Umbilical cord (tissue), 2 donors: Measurements from ENCODE around the gene LONP1. TPM values are rescaled to one million over a fixed set of nuclear protein-coding genes. Genes with fewer than 3 reads are reported as not detected.
"Not testable (repeated sequence)": the region's sequence is repeated elsewhere in the genome, so short reads cannot be mapped to it uniquely, and the experiment has no call there.

Source experiments
- DNase-seq: peaks from one replicate; pipeline ENCODE4 v3.0.0-alpha.2; 2015; ENCODE audit warnings: low spot score
- total RNA-seq: library from RNA; depleted of rRNA; stranded (reverse); fragments of >200 nt; gene quantifications from one replicate; pipeline ENCODE4 v1.2.3, GENCODE V29; 2014; ENCODE audit warnings: low replicate concordance; ENCODE audit not compliant: insufficient read depth

LONP1 gene, protein sequence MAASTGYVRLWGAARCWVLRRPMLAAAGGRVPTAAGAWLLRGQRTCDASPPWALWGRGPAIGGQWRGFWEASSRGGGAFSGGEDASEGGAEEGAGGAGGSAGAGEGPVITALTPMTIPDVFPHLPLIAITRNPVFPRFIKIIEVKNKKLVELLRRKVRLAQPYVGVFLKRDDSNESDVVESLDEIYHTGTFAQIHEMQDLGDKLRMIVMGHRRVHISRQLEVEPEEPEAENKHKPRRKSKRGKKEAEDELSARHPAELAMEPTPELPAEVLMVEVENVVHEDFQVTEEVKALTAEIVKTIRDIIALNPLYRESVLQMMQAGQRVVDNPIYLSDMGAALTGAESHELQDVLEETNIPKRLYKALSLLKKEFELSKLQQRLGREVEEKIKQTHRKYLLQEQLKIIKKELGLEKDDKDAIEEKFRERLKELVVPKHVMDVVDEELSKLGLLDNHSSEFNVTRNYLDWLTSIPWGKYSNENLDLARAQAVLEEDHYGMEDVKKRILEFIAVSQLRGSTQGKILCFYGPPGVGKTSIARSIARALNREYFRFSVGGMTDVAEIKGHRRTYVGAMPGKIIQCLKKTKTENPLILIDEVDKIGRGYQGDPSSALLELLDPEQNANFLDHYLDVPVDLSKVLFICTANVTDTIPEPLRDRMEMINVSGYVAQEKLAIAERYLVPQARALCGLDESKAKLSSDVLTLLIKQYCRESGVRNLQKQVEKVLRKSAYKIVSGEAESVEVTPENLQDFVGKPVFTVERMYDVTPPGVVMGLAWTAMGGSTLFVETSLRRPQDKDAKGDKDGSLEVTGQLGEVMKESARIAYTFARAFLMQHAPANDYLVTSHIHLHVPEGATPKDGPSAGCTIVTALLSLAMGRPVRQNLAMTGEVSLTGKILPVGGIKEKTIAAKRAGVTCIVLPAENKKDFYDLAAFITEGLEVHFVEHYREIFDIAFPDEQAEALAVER
- total RNA-seq, result 32.5 TPM

DNA sequence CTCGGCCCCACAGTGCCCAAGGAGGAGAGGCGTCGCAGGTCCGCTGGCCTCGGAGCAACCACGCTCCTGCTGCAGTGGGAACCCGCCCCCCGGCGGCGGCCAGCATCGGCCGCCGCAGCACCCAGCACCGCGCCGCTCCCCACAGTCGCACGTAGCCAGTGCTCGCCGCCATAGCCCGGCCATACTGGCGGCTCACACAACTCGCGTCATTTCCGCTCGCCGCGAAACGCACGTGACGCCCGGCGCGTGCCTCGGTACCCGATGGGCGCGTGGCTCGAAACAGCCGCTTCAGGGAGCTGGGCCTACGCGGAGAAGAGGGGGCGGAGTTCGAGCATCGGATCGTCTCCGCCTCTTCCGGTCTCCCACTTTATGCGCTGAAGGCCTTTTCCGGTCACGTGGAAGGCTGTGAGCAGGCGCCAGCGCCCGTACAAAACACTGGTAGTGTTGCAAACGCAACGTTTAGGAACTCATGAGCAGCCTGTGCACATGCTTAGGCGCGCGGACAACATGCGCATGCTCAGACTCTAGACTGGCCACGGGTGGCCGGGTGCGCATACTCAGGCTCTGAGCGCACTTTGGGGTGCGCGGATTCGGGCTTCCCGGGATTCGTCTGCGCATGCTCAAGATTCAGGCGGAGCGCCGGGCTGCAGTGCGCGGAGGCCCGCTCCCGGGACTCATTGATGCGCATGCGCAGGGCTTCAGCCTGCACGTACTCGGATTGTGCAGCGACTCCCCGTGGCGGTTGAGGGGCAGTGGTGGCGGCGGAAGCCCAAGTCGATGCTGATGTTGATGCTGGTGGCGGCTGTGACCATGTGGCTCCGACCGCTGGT lies at the start of gene LONP1, which contains the start of gene CATSPERD:
TSS of gene LONP1 (minus strand) at position 186 of the 830 bp plus-strand sequence. CDS start at position 172, 14 bp downstream.
TSS of gene CATSPERD (plus strand) at position 677 of the 830 bp plus-strand sequence. CDS start at position 778, 101 bp downstream.
- peak; percentile 100 for DNase-seq

DNA sequence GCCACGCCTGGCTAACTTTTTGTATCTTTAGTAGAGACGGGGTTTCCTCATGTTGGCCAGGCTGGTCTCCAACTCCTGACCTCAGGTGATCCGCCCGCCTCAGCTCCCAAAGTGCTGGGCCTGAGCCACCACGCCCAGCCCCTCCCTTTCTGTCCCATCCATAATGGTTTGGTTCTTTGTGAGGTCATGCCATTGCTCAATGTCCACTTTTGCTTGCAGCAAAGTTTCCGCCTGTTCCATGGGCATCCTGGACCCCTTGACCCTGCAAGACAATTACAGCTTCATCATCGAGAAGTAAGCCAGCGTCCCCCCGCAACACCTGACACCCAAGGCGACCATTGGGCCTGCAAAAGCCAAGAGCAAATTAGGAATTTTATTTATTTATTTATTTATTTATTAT lies 48.0 kb upstream of the LONP1 start:
- no peak for DNase-seq

DNA sequence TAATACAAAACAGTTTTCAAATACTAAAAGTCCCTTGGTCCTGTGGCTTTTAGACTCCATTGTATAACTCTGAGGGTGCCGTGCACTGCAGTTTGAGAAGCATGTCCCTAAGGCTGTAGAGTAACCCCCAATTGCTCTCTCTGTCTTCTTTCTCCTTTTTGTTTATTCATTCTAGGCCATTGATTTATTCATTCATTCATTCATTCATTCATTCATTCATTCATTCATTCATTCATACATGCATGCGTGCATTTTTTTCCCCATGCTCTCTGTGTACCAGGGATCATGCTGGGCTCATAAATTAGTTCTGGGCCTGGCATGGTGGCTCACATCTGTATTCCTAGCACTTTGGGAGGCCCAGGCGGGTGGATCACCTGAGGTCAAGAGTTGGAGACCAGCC lies 45.3 kb upstream of the LONP1 start:
- no peak for DNase-seq

DNA sequence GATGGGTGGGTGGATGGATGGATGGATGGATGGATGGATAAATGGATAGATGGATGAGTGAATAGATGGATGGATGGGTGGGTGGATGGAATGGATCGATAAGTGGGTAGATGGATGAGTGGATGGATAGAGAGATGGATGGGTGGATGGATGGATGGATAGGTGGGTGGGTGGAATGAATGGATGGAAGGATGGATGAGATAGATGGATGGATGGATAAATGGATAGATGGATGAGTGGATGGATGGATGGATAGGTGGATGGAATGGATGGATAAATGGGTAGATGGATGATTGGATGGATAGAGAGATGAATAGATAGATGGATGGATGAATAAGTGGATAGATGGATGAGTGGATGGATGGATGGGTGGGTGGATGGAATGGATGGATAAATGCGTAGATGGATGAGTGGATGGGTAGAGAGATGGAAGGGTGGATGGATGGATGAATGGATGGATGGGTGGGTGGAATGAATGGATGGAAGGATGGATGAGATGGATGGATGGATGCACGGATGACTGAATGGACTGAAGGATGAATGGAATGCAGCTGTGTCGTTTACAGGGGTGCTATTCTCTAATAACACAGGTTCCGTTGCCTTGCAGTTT lies 42.8 kb upstream of the LONP1 start:
- DNase-seq, result no peak

DNA sequence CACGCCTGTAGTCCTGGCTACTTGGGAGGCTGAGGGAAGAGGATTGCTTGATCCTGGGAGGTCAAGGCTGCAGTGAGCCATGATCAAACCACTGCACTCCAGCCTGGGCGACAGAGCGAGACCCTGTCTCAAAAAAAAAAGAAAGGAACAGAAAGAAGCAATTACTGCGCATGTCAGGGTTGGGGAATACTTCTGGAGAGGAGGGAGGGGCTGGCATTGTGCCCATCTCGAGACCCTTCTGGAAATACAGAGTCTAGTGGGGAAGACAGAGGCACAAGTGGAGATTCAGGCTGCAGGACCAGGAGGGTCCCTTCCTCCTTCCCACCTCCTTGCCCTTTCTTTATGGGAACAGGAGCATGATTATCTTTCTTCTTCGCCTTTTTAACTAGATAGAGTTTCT lies 33.8 kb upstream of the LONP1 start:
- no peak for DNase-seq

DNA sequence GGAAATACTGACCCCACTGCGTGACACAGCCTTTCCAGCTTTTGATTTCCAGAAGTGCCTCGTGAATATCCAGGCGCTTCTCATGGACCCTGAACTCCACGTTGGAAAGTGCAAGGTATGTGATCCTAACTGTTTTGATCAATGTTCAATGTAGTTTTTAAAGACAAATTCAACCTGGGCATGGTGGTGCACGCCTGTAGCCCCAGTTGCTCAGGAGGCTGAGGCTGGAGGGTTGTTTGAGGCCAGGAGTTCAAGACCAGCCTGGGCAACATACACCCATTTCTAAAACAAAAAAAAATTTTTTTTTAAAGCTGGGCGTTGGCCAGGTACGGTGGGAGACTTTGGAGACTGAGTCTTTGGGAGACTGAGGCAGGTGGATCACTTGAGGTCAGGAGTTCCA lies 31.8 kb upstream of the LONP1 start:
- no peak for DNase-seq

DNA sequence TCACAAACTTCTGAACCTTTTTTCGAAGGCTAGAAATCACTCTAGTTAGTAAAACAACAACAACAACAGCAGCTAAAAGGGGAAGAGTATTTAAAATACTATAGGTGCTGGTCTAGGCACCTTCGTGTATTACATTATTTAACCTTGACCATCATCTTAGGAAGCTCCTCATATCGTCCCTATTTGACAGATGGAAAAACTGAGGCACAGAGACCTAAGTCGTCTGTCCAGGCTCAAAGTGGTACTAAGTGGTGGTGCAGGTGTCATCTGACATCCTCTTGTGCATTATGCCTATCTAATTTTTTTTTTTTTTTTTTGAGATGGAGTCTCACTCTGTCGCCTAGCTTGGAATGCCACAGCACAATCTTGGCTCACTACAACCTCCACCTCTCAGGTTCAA lies 29.6 kb upstream of the LONP1 start:
- DNase-seq, result no peak

DNA sequence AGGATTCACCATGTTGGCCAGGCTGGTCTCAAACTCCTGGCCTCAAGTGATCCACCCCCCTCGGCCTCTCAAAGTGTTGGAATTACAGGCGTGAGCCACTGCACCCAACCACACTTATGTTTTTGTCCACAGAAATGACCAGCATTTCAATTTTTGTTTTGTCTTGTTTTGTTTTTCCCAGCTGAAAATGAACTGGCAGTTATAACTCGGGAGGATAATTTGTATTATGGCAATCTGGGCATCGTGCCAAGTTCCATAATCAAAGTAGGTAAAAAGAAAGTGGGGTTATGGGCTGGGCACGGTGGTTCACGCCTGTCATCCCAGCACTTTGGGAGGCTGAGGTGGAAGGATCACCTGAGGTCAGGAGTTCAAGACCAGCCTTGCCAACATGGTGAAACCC lies 29.0 kb upstream of the LONP1 start:
- not testable (repeated sequence) for DNase-seq

DNA sequence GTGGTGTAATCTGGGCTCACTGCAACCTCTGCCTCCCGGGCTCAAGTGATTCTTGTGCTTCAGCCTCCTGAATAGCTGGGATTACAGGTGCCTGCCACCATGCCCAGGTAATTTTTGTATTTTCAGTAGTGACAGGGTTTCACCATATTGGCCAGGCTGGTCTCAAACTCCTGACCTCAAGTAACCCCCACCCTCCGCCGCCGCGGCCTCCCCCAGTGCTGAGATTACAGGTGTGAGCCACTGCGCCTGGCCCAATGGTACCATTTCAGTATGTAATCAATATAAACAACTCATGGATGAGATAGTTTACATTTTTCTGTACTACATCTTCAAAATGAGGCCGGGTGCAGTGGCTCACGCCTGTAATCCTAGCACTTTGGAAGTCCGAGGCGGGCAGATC lies 25.1 kb upstream of the LONP1 start:
- not testable (repeated sequence) for DNase-seq

DNA sequence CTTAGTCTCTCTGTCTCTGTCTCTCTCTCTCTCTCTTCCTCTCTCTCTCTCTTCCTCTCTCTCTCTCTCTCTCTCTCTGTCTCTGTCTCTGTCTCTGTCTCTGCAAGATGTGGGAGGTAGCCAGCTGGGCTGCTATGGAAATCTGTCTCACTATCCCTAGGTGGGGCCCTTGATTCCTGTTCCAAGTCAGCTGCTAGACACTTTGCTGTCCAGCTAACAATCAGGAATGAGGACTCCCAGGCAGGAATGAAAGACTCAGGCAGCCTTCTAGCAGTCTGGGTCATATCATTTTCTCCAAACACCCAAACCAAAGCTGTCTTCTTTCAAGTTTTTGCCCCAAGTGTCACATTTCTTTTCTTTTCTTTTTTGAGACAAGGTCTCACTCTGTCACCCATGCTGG lies 23.7 kb upstream of the LONP1 start:
- peak; percentile 10 for DNase-seq

DNA sequence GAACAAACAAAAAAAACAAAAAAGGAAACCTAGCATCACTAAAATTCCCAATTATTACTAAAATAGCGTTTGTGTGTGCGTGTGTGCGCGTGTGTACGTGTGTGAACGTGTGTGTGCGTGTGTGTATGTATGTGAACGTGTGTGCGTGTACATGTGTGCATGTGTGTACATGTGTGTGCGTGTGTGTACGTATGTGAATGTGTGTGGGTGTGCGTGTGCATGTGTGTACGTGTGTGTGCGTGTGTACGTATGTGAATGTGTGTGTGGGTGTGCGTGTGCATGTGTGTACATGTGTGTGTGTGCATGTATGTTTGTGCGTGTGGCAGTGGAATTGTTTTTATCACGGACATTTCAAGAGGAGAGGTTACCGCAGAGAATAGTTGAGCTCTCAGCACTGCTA lies 22.1 kb upstream of the LONP1 start:
- DNase-seq, result no peak

DNA sequence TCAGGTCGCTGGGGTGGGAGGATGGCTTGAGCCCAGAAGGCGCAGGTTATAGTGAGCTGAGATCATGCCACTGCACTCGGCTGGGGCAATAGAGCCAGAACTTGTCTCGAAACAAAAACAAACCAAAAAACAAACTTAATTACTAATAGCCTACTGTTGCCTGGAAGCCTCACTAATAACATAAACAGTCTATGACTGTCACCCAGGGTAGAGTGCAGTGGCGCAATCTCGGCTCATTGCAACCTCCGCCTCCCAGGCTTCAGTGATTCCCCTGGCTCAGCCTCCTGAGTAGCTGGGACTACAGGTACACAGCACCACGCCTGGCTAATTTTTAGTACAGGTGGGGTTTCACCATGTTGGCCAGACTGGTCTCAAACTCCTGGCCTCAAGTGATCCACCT lies 18.5 kb upstream of the LONP1 start:
- no peak for DNase-seq

DNA sequence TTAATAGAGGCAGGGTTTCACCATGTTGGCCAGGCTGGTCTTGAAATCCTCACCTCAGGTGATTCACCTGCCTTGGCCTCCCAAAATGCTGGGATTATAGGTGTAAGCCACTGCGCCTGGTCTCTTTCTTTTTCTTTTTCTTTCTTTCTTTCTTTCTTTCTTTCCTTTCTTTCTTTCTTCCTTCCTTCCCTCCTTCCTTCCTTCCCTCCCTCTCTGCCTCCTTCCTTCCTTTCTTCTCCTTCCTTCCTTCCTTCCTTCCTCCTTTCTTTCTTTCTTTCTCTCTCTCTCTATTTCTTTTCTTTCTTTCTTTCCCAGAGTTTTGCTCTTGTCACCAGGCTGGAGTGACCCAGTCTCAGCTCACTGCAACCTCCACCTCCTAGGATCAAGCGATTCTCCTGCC lies 13.2 kb upstream of the LONP1 start:
- DNase-seq, result not testable (repeated sequence)

DNA sequence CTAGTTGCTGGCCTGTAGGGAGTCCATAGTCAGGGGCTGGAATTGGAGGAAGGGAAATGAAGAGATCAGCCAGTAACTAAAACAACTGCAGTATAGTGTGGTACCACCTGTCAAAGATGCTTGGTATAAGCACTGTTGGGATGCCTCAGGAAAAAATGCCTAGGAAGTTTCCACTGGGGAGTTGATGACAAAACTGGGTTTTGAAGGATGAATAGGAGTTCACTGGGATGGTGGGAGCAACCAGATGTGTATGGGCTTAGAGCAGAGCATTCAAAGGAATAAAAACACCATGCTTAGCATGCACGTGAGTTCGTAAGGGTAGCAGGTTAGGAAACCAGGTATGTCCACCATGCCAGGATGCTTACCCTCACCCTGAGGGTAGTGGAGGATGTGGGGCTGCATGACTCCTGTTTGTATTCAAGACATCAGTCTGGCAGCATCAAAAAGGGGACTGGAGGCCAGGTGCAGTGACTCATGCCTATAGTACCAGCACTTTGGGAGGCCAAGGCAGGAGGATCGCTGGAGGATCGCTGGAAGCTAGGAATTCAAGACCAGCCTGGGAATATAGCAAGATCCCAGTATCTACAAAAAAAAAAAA lies 7.6 kb upstream of the LONP1 start:
- DNase-seq, result no peak

DNA sequence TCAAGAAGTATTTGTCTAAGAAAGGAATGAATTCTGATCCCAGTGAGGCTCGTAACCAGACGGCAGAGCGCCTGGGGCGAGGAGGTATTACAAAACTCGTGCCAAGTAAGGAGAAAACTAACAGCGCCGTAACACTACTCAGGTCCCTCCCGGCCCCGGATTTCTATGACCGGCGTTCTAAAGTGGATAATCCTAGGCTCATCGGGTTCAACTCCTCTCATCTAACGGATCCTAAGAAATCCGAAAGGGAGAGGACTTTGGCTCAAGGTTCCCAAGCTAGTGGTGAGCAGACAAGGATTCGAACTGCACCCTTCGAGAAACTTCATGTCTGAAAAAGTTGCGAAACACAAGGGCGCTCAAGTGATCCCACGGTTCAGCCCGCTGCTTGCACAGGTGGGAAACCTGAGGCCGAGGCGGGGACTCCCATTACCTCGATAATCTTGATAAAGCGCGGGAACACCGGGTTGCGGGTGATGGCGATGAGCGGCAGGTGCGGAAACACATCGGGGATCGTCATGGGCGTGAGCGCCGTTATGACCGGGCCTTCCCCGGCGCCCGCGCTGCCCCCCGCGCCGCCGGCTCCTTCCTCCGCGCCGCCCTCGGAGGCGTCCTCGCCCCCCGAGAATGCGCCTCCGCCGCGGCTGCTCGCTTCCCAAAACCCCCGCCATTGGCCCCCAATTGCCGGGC lies 529 bp downstream of the LONP1 start:
- DNase-seq, result peak; percentile 19

DNA sequence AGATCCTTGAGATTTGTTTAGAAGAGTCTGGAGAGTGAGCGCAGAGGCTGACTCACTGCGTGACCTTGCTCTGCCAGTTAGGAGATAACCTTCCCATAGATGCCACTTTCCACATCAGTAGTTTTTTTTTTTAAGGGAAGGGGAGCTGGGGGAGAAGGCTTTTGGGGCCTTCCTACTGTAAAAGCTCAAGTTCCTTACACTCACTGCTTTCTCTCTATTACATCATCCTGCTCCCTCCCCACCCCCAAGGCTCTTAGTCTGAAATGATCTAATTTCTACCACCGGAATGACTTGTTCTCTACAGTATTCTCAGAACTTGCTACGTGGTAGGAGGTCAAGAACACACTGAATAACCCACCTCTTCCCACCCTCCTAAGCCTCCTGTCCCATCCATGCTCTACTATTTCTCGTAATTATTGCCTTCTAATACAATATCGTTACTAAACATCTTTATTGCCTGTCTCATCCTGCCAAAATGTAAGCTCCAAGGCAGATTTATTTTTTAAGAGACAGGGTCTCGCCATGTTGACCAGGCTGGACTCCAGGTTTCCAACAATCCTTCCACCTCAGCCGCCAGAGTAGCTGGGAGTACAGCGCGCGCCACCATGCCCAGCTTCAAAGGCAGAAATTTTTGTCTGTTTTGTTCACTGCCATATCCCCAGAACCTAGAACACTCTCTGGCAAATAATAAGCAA lies 1.2 kb downstream of the LONP1 start:
- DNase-seq, result peak; percentile 24

DNA sequence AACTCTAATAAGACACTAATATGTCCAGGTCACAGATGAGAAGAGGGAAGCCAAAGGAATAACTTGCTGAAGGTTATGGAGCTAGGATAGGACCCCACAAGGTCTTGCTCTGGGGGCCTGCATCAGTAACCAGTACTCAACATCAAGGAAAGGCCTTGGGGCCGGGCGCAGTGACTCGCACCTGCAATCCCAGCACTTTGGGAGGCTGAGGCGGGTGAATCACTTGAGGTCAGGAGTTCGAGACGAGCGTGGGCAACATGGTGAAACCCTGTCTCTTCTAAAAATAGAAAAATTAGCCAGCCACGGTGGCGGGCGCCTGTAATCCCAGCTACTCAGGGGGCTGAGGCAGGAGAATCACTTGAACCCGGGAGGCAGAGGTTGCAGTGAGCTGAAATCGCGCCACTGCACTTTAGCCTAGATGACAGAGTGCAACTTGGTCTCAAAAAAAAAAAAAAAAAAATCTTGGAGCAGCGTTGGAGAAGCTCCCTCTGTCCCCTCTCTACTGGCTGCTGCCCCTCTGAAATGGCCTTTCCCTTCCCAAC lies 1.8 kb downstream of the LONP1 start:
- DNase-seq, result no peak

DNA sequence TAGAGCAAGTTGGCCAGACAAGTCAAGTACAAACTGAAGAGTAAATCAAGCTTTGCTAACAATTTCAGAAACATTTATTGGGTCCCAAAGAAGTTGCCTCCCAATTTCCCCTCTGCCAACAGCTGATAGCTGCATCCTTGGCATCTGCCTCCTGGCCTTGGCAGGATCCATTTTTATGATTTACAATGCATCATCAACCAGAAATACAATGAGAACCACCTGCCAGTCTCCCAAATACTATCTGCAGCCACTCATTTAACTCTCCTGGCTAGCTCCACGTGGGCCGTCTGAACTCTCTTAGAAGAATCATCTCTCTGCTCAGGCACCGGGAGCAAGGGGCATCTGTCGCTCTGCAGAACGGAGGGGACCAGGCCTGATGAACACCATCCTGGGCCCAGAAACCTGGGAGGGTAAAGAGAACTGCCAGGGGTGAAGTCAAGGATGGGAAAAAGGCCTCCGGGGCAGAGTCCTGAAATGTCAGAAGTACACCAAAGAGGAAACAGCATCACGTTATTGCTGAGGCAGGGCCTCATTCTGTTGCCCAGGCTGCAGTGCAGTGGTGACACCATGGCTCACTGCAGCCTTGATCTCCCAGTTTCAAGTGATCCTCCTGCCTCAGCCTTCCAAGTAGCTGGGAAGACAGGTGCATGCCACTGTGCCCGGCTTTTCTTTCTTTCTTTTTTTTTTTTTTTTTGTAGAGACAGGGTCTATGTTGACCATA lies 2.6 kb downstream of the LONP1 start:
- no peak for DNase-seq
